Neural cell (in vitro differentiated cells): ENCODE measurements around the gene TSKU. TPM values are rescaled to one million over a fixed set of nuclear protein-coding genes. Genes with fewer than 3 reads are reported as not detected.

Experiments
- H2AFZ ChIP-seq: fragments of 200-600, 300-800 bp; sonication (generic), shearing (Covaris generic); 2 replicates; pipeline ENCODE4 v1.6.0; 2014; ENCODE audit warnings: low read depth, mild to moderate bottlenecking, antibody characterized with exemption, low read length, moderate library complexity
- H3F3A ChIP-seq: fragments of 200-600 bp; shearing (Covaris generic); 2 replicates; pipeline ENCODE4 v1.6.1; 2016; ENCODE audit warnings: mild to moderate bottlenecking, moderate library complexity, mixed read lengths, antibody characterized with exemption, low read length; ENCODE audit not compliant: insufficient read depth, poor library complexity, severe bottlenecking
- H3K27ac ChIP-seq: fragments of 200-600, 300-800 bp; sonication (generic), shearing (Covaris generic); 2 replicates; pipeline ENCODE4 v1.5.1; 2014; ENCODE audit warnings: mild to moderate bottlenecking, low read length, moderate library complexity
- H3K27me3 ChIP-seq: fragments of 300-800, 200-600 bp; sonication (generic), shearing (Covaris generic); 2 replicates; pipeline ENCODE4 v1.6.0; 2014; ENCODE audit warnings: mild to moderate bottlenecking, low read depth, low read length, moderate library complexity; ENCODE audit not compliant: insufficient read depth
- H3K36me3 ChIP-seq: fragments of 300-800, 200-600 bp; sonication (generic), shearing (Covaris generic); 2 replicates; pipeline ENCODE4 v1.5.1; 2014; ENCODE audit warnings: mild to moderate bottlenecking, antibody characterized with exemption, low read length, moderate library complexity; ENCODE audit not compliant: insufficient read depth
- H3K4me2 ChIP-seq: fragments of 300-800, 200-600 bp; sonication (generic), shearing (Covaris generic); 2 replicates; pipeline ENCODE4 v1.6.0; 2014; ENCODE audit warnings: mild to moderate bottlenecking, low read length
- H3K4me3 ChIP-seq: fragments of 300-800, 200-600 bp; sonication (generic), shearing (Covaris generic); 2 replicates; pipeline ENCODE4 v1.5.1; 2014; ENCODE audit warnings: mild to moderate bottlenecking, low read length, moderate library complexity
- H3K79me2 ChIP-seq: fragments of 200-600 bp; shearing (Covaris generic); replicated peaks from 2 replicates; pipeline ENCODE4 v1.6.0; 2014; ENCODE audit warnings: mild to moderate bottlenecking, low read length, moderate library complexity; ENCODE audit not compliant: insufficient read depth
- H3K9ac ChIP-seq: fragments of 300-800, 200-600 bp; sonication (generic), shearing (Covaris generic); 2 replicates; pipeline ENCODE4 v1.6.1; 2016; ENCODE audit warnings: mild to moderate bottlenecking, low read length, mixed read lengths
- H3K9me2 ChIP-seq: fragments of 200-600 bp; shearing (Covaris generic); 2 replicates; pipeline ENCODE4 v1.6.1; 2016; ENCODE audit warnings: mild to moderate bottlenecking, low read length, mixed read lengths; ENCODE audit not compliant: insufficient read depth
- H3K9me3 ChIP-seq: fragments of 200-600, 300-800 bp; sonication (generic), shearing (Covaris generic); 2 replicates; pipeline ENCODE4 v1.6.1; 2016; ENCODE audit warnings: mild to moderate bottlenecking, mixed run types, low read length, moderate library complexity, mixed read lengths
- H4K20me1 ChIP-seq: fragments of 200-600 bp; shearing (Covaris generic); 2 replicates; pipeline ENCODE4 v1.6.1; 2016; ENCODE audit warnings: mild to moderate bottlenecking, mixed run types; ENCODE audit not compliant: insufficient read depth
- CTCF ChIP-seq: fragments of 450-650 bp; IDR thresholded peaks from 2 replicates; pipeline ENCODE4 v1.5.1; 2014; ENCODE audit warnings: antibody characterized with exemption, mild to moderate bottlenecking, moderate library complexity; ENCODE audit not compliant: poor library complexity, severe bottlenecking
- EP300 ChIP-seq: fragments of 450-650 bp; conservative IDR thresholded peaks from 2 replicates; pipeline ENCODE4 v1.6.1; 2014; ENCODE audit warnings: antibody characterized with exemption, mild to moderate bottlenecking, moderate library complexity; ENCODE audit not compliant: poor library complexity, severe bottlenecking
- EZH2 ChIP-seq: fragments of 200-600, 300-800 bp; shearing (Covaris generic), sonication (generic); IDR thresholded peaks from 2 replicates; pipeline ENCODE4 v1.6.1; 2014; ENCODE audit warnings: antibody characterized with exemption, low read length, borderline replicate concordance, mild to moderate bottlenecking; ENCODE audit not compliant: insufficient read depth, poor library complexity, severe bottlenecking
- MXI1 ChIP-seq: fragments of 450-650 bp; conservative IDR thresholded peaks from 2 replicates; pipeline ENCODE4 v1.6.1; 2014; ENCODE audit warnings: antibody characterized with exemption, mild to moderate bottlenecking; ENCODE audit not compliant: poor library complexity, severe bottlenecking
- POLR2AphosphoS5 ChIP-seq: IDR thresholded peaks from 2 replicates; pipeline ENCODE4 v1.6.1; 2012
- RAD21 ChIP-seq: fragments of 450-650 bp; conservative IDR thresholded peaks from 2 replicates; pipeline ENCODE4 v1.6.1; 2014; ENCODE audit warnings: antibody characterized with exemption, mild to moderate bottlenecking, moderate library complexity
- REST ChIP-seq: IDR thresholded peaks from 2 replicates; pipeline ENCODE4 v1.6.1; 2012; ENCODE audit warnings: borderline replicate concordance
- SMC3 ChIP-seq: fragments of 450-650 bp; conservative IDR thresholded peaks from 2 replicates; pipeline ENCODE4 v1.6.1; 2014; ENCODE audit warnings: antibody characterized with exemption, mild to moderate bottlenecking, moderate library complexity; ENCODE audit not compliant: poor library complexity
- TAF1 ChIP-seq: IDR thresholded peaks from 2 replicates; pipeline ENCODE4 v1.6.1; 2012; ENCODE audit warnings: low read depth
- polyA plus RNA-seq: library from polyadenylated mRNA; depleted of rRNA; stranded (reverse); fragments of >200 nt; gene quantifications from 2 replicates; pipeline ENCODE4 v1.2.3, GENCODE V29; 2014

The TSKU gene
- polyA plus RNA-seq, 1 donor from 2014 or later, result 3.5 TPM

- Histone ChIP-seq H4K20me1 (no peaks in the 10 kb centered on the region), H3K27ac (no peak overlapping the region), H3K4me3 (no peak overlapping the region), H3K79me2 (no peaks in the 10 kb centered on the region), H3K4me2 (no peak overlapping the region), H3K27me3 (no peaks in the 10 kb centered on the region), H3K9ac (no peak overlapping the region), H3K9me3 (no peaks in the 10 kb centered on the region), H3K36me3 (no peaks in the 10 kb centered on the region), H2AFZ (no peak overlapping the region), H3F3A (no peaks in the 10 kb centered on the region), H3K9me2 (no peaks in the 10 kb centered on the region)
- no peak for TF ChIP-seq TAF1
- no peak for TF ChIP-seq REST
- no peak for TF ChIP-seq EZH2
- TF ChIP-seq RAD21, result no peak
- no peak for TF ChIP-seq CTCF
- no peak for TF ChIP-seq EP300
- TF ChIP-seq POLR2AphosphoS5, result no peak
- TF ChIP-seq SMC3, result no peak
- TF ChIP-seq MXI1, result no peak
These were observed 12.8 kb downstream of the TSKU start for GRCh38 chr11:76795936-76796441.

- Histone ChIP-seq H3K27me3 (no peaks in the 10 kb centered on the region), H3K9me3 (no peaks in the 10 kb centered on the region), H2AFZ (no peak overlapping the region), H4K20me1 (no peaks in the 10 kb centered on the region), H3F3A (no peaks in the 10 kb centered on the region), H3K36me3 (no peaks in the 10 kb centered on the region), H3K9ac (no peak overlapping the region), H3K9me2 (no peaks in the 10 kb centered on the region), H3K27ac (no peak overlapping the region), H3K79me2 (no peaks in the 10 kb centered on the region), H3K4me2 (no peak overlapping the region), H3K4me3 (no peak overlapping the region)
- TF ChIP-seq REST (no peak), MXI1 (no peak), TAF1 (no peak), EP300 (no peak), POLR2AphosphoS5 (no peak), RAD21 (no peak), EZH2 (no peak), SMC3 (no peak), CTCF (no peak)
These were observed 13.5 kb downstream of the TSKU start for GRCh38 chr11:76796511-76797198.
